ENCODE data around the gene PRDX3.
"Not testable (repeated sequence)": the region's sequence is repeated elsewhere in the genome, so short reads cannot be mapped to it uniquely, and the experiment has no call there.

The PRDX3 gene

DNA sequence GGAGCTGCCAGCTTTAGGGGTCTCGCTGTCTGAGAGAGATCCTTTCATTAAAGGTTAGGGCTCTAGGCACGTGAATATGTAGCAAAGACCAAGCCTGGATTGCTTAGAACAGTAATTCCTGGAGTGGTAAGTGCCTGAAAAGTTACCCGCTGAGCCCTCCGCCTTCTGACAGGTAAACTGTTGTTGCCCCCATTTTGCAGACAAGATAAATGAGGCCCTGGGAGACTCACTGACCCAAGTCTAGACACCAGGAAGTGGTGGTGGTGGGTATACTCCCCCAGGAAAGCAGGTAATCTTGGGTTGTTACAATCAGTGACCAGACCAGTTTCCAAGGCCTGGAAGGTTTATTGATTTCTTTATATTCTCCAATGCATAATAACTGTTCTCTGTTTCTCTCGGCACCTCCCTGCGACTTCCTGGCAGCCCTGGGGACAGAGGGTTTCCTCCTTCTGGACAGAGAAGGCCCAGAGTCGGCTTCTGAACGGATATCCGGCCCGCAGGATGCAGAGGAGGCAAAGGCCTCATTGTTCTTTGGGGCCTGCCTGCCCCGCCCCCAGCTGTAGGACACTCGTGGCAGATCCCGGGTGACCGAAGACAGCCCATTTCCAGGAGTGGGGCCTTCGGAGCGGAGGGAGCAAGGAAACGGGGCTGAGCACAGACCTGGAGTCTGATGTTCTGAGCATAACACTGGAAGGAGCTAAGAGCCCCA lies 27.4 kb upstream of the PRDX3 start:
- no peak for DNase-seq

GRCh38 chr10:119203006-119203405 lies 24.4 kb upstream of the PRDX3 start:
- no peak for DNase-seq

DNA sequence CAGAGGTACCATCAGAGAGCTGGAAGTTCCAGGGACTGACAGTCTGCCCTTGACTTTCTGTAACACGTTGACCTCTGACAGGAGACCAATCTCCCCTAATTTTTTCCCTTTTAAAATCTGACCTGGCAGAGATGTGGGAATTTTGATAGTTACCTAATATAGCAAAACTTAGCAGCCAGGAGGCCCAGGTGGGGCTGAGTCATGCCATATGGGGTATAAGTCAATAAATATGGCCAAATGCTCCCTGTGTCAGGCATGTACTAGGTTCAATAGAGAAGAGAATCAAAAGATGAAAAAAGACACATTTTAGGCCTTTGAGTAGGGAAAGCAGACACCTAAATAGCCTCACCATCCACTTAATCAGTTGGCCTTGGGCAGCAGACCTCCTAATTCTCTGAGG lies 22.6 kb upstream of the PRDX3 start:
- no peak for DNase-seq

DNA sequence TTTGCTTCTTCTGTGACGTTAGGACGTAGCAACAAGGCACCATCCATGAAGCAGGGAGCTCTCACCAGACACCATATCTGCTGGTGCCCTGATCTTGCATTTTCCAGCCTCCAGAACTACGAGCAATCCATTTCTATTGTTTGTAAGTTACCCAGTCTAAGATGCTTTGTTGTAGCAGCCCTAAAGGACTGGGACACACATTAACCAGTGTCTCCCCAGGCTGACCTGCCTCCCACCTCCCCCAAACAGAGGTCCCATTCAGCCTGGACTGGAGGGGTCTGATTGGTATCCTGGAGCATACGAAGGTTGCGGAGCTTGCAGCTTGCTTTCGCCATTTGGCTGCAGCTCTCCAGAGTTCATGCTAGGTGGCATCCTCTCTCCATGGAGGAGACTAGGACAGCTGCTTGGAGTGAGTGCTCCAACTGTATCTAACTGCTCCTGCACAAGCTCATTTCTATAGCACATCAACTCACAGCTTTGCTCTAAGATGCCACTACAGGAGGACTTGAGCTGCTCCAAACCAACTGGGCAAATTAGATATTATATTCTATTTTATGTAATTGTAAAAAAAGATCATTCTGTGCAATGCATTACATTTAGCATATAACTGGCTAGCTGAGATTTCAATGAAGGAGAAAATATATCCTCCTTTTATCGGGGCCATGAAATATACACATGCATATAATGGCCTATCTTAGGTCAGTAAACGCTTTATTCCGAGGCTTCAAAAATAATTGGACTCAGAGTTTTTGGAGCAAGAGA lies 20.8 kb upstream of the PRDX3 start:
- DNase-seq: peak; percentile 23 to 38

- DNase-seq: no peak
These were observed 19.8 kb upstream of the PRDX3 start for GRCh38 chr10:119198438-119198837.

DNA sequence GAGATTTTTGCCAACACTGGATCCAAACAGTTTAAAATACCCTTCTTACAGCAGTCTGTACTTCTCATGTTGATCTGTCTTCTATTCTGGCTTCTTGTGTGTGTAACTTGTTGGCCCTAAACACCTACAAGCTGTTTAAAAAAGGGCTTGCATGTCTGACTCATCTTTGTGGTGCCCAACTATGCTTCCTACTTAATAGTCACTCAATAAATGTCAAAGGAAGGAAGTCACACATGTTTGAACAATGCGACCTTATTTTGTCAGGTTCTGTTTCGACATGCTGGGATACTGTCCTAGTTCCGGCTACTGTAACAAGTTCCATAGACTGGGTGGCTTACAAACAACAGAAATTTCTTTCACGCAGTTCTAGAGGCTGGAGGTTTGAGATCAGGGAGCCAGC lies 19.3 kb upstream of the PRDX3 start:
- no peak for DNase-seq

GRCh38 chr10:119191881-119192280 lies 13.3 kb upstream of the PRDX3 start:
- DNase-seq: no peak

- no peak for DNase-seq
These were observed 12.6 kb upstream of the PRDX3 start for GRCh38 chr10:119190954-119191785.

- DNase-seq: no peak
These were observed 11.7 kb upstream of the PRDX3 start for GRCh38 chr10:119190353-119190752.

GRCh38 chr10:119189811-119190282 lies 11.2 kb upstream of the PRDX3 start:
- DNase-seq: no peak

GRCh38 chr10:119183664-119184412 lies 5.2 kb upstream of the PRDX3 start:
- DNase-seq: no peak

- DNase-seq: not testable (repeated sequence)
These were observed 2.3 kb upstream of the PRDX3 start for GRCh38 chr10:119180850-119181400.

DNA sequence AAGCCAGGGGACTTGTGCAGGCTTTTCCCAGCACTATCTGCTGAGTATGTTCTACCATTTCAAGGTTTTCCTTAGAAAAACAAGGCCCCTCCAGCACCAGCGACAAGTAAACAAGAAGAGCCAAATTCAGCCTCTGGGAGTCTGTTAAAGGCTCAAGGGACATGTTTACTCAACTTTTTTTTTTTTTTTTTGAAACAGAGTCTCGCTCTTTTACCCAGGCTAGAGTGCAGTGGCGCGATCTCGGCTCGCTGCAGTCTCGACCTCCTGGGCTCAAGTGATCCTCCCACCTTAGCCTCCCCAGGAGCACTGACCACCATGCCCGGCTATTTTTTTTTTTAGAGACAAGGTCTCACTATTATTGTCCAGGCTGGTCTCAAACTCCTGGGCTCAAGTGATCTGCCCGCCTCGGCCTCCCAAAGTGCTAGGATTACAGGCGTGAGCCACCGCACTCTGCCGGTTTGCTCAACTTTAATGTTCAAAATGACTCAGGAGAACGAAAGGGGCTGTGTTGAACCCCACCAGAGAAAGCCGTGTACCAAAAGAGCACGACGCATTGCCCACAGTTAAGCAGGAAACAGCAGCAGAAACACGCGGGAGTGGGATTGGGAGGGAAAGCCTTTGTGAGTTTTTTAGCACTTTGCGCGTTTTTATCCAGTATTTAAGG lies 772 bp downstream of the PRDX3 start:
- DNase-seq: no peak

- no peak for DNase-seq
These were observed 2.4 kb downstream of the PRDX3 start for GRCh38 chr10:119176166-119176565.

GRCh38 chr10:119174109-119174508 lies 4.5 kb downstream of the PRDX3 start:
- DNase-seq: no peak

DNA sequence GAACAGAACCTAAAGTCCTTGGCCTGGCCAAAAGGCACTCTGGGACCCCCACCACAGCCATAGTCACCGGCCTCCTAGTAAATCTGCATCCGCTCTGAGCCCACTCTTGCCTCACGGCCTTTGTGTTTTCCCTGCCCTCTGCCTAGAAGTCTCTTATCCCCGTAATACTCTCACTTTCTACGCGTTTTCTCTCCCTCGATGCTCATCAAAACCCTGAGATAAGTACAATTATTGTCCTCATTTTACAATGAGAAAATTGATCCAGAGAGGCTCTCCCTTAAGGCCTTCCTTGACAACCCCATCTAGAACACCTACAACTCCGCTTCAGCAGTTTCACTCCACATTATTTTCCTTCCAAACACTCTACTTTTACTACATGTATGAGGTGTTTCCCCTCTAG lies 11.6 kb downstream of the PRDX3 start:
- DNase-seq: no peak

GRCh38 chr10:119166564-119166963 lies 12.0 kb downstream of the PRDX3 start:
- DNase-seq: no peak

DNA sequence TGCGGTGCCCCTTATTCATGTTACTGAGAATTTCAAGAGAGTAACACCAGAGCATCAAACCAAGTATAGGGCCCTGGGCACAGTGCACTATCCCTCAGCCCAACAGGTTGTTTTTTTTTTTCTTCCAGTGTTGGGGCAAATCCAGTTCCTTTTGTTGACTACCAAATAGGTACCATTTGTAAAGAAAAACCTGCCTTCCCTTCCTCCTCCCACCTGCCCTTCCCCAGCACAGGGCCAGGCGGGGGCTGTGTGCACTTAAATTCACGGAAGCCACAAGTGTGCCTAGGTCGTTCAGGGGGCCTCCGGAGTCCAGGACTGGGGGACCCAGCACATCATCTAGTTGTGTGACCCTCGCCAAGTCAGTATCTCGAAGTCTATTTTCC lies 12.5 kb downstream of the PRDX3 start:
- DNase-seq: no peak

DNA sequence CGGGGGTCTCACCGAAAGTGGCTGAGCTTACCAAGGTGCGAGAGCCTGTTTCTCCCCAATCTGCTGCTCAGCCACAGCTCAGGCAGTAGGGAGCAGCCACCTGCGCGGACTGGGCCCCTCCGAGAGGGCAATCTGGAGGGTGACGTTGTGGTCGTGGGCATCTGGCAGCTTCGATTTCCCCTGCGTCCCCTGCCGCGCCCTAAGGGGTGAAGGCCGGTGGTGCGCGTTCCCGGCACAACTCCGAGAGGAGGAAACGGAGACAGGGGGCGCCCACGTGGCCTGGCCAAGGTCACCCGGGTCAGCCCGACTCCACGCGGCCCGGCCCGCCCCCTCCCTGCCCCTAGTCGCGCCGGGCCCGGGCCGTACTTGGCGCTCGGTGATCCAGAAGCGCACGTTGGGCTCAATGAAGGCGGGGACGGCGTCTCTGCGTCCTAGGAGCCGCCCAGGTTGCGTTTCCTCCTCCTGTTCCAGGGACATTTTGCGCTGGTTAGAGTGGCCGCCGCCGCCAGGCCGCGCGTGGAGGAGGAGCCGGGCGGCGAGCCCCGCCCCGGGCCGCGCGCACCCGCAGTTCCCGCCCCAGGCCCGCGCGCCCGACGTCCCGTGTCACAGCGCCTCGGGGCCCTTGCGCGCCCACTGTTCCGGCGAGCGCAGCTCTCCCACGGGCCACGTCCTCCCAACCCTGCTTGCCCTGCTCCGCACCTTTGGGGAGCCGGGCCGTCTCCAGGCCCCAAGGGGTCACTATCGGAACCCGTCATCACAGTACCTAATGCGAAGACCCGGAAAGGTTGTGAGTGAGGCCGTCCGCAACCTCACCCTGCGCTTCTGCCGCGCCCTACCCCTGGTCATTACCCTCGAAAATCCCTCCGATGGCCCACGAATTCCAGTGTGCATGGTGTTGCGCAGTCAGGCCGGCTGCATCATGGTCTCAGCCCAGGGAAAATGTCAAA lies 13.2 kb downstream of the PRDX3 start, which contains the start of gene SFXN4:
SFXN4 (minus strand) TSS at position 544 of the 947 bp plus-strand sequence; CDS start at position 477, 67 bp downstream.
- peak in 1 of 2 experiments; percentile 15 for DNase-seq

- DNase-seq: no peak
These were observed 16.0 kb downstream of the PRDX3 start for GRCh38 chr10:119162452-119163092.

Measured in NCI-H1930 (cell line).